Gastrocnemius medialis (tissue), 4 donors: Measurements from ENCODE around the gene RASGRP1. TPM values are rescaled to one million over a fixed set of nuclear protein-coding genes. Genes with fewer than 3 reads are reported as not detected.

Source experiments
- ATAC-seq, 2 donors: fragments of 150-250 bp; one replicate each; pipeline ENCODE4 v1.9.1; 2016
- DNase-seq, 2 donors: peaks; one replicate each; pipeline ENCODE4 v3.0.0-alpha.2; 2019
- H3K27ac ChIP-seq, 4 donors: fragments of 200-600 bp; sonication (generic); 1 replicate in 1 of 4; 2 replicates in 3 of 4; pipeline ENCODE4 v1.5.1; 2016 to 2018; ENCODE audit warnings: mild to moderate bottlenecking in 2 of 4, moderate library complexity in 1 of 4
- H3K27me3 ChIP-seq, 3 donors: fragments of 200-600 bp; sonication (generic) in 2 of 3; 1 replicate in 1 of 3; 2 replicates in 2 of 3; pipeline versions ENCODE4 v1.5.1 to v1.6.0; 2016 to 2019; ENCODE audit warnings: mild to moderate bottlenecking in 1 of 3, moderate library complexity in 1 of 3
- H3K36me3 ChIP-seq, 2 donors: fragments of 200-600 bp; sonication (generic) in 1 of 2; one replicate each; pipeline ENCODE4 v1.5.1; 2017 to 2018
- H3K4me1 ChIP-seq, 2 donors: fragments of 200-600 bp; sonication (generic) in 1 of 2; one replicate each; pipeline ENCODE4 v1.5.1; 2016 to 2017; ENCODE audit warnings: mild to moderate bottlenecking in 2 of 2
- H3K4me3 ChIP-seq, 4 donors: fragments of 200-600 bp; sonication (generic) in 3 of 4; 1 replicate in 1 of 4; 2 replicates in 3 of 4; pipeline ENCODE4 v1.5.1; 2016 to 2019; ENCODE audit warnings: mild to moderate bottlenecking in 2 of 4
- H3K9me3 ChIP-seq, 3 donors: fragments of 200-600 bp; sonication (generic) in 2 of 3; 1 replicate in 1 of 3; 2 replicates in 2 of 3; pipeline ENCODE4 v1.5.1; 2016 to 2019
- CTCF ChIP-seq, 5 experiments: fragments of 450-650 bp in 3 of 5; fragments of 200-600 bp in 2 of 5; sonication (generic) in 2 of 5; IDR thresholded peaks in 4 of 5; conservative IDR thresholded peaks in 1 of 5; 1 replicate in 4 of 5; 2 replicates in 1 of 5; pipeline ENCODE4 v1.5.1; 2016 to 2019; ENCODE audit warnings: antibody characterized with exemption in 5 of 5, mild to moderate bottlenecking in 3 of 5, moderate library complexity in 3 of 5
- POLR2A ChIP-seq, 2 donors: fragments of 450-650 bp; IDR thresholded peaks; one replicate each; pipeline ENCODE4 v1.6.1; 2017; ENCODE audit warnings: antibody characterized with exemption in 2 of 2, mild to moderate bottlenecking in 2 of 2, moderate library complexity in 2 of 2
- in situ Hi-C, 4 donors: fragments of 200-750 bp; cut with MboI; loops; one replicate each; pipeline versions ENCODE4 v1.15.0 to v1.8.0; 2017; ENCODE audit warnings: low sequenced_read_pairs in 4 of 4
- intact Hi-C: fragments of 100-400 bp; cut with DNase I; formaldehyde crosslinking; loops from one replicate; pipeline ENCODE4 v1.15.1; 2023; ENCODE audit warnings: low total_unique reads
- total RNA-seq, 4 donors: library from RNA; depleted of rRNA; stranded (reverse); fragments of >200 nt; gene quantifications; one replicate each; pipeline versions ENCODE4 v1.1.0 to v1.2.3, GENCODE V29; 2016

RASGRP1 gene
- total RNA-seq, 4 donors from 2014 or later = 0.44 to 0.85 TPM; not detected in 2

- DNase-seq (no peak), ATAC-seq (no peak)
- intact Hi-C loops (no loop called here), in situ Hi-C loops (no loop called here)
- Histone ChIP-seq H3K9me3 (no peaks in the 10 kb centered on the region), H3K36me3 (peaks cover 0 to 40% of the 10 kb centered on the region in 2 donors), H3K27me3 (no peaks in the 10 kb centered on the region), H3K4me1 (no peaks in the 10 kb centered on the region), H3K27ac (no peak overlapping the region), H3K4me3 (no peak overlapping the region)
- TF ChIP-seq CTCF (IDR thresholded peaks at IDR 0.05 in 4 of 5, conservative IDR thresholded peaks at IDR 0.05 in 1 of 5) = no peak
- TF ChIP-seq POLR2A (IDR thresholded peaks at IDR 0.05) = no peak
These were observed 82.9 kb downstream of the RASGRP1 start for GRCh38 chr15:38481761-38482160.

GRCh38 chr15:38481113-38481512 lies 83.5 kb downstream of the RASGRP1 start:
- no peaks in the 10 kb centered on the region for H3K27me3 ChIP-seq
- intact Hi-C loops = no loop called here
- no peaks in the 10 kb centered on the region for H3K9me3 ChIP-seq
- H3K27ac ChIP-seq = no peak overlapping the region
- DNase-seq = no peak
- no peaks in the 10 kb centered on the region for H3K4me1 ChIP-seq
- H3K36me3 ChIP-seq = peaks cover 0 to 40% of the 10 kb centered on the region in 2 donors
- H3K4me3 ChIP-seq = no peak overlapping the region
- in situ Hi-C loops = no loop called here
- TF ChIP-seq POLR2A (IDR thresholded peaks at IDR 0.05) = no peak
- no peak for TF ChIP-seq CTCF (IDR thresholded peaks at IDR 0.05 in 4 of 5, conservative IDR thresholded peaks at IDR 0.05 in 1 of 5)
- ATAC-seq = no peak

- no peaks in the 10 kb centered on the region for H3K4me1 ChIP-seq
- DNase-seq = no peak
- no peak for ATAC-seq
- peaks cover 0 to 47% of the 10 kb centered on the region in 2 donors for H3K36me3 ChIP-seq
- TF ChIP-seq POLR2A (IDR thresholded peaks at IDR 0.05) = no peak
- no peak for TF ChIP-seq CTCF (IDR thresholded peaks at IDR 0.05 in 4 of 5, conservative IDR thresholded peaks at IDR 0.05 in 1 of 5)
- intact Hi-C loops = no loop called here
- no peaks in the 10 kb centered on the region for H3K9me3 ChIP-seq
- no peak overlapping the region for H3K27ac ChIP-seq
- in situ Hi-C loops = no loop called here
- no peaks in the 10 kb centered on the region for H3K27me3 ChIP-seq
- H3K4me3 ChIP-seq = no peak overlapping the region
These were observed 84.9 kb downstream of the RASGRP1 start for GRCh38 chr15:38479756-38480155.

- TF ChIP-seq CTCF (IDR thresholded peaks at IDR 0.05 in 4 of 5, conservative IDR thresholded peaks at IDR 0.05 in 1 of 5) (no peak), POLR2A (IDR thresholded peaks at IDR 0.05) (no peak)
These were observed 85.3 kb downstream of the RASGRP1 start for GRCh38 chr15:38479266-38479665.

GRCh38 chr15:38477637-38478036 lies 87.0 kb downstream of the RASGRP1 start:
- Histone ChIP-seq H3K4me3 (no peak overlapping the region), H3K9me3 (no peaks in the 10 kb centered on the region), H3K36me3 (peaks cover 0 to 56% of the 10 kb centered on the region in 2 donors), H3K4me1 (no peaks in the 10 kb centered on the region), H3K27ac (no peak overlapping the region), H3K27me3 (no peaks in the 10 kb centered on the region)
- intact Hi-C loops (no loop called here), in situ Hi-C loops (no loop called here)
- DNase-seq = no peak
- no peak for ATAC-seq
- no peak for TF ChIP-seq POLR2A (IDR thresholded peaks at IDR 0.05)
- TF ChIP-seq CTCF (IDR thresholded peaks at IDR 0.05 in 4 of 5, conservative IDR thresholded peaks at IDR 0.05 in 1 of 5) = no peak

More at GRCh38 chr15:38479266-38479665, 85.3 kb downstream of the RASGRP1 start:
- Histone ChIP-seq H3K4me3 (no peak overlapping the region), H3K27ac (no peak overlapping the region), H3K9me3 (no peaks in the 10 kb centered on the region), H3K36me3 (peaks cover 0 to 52% of the 10 kb centered on the region in 2 donors), H3K27me3 (no peaks in the 10 kb centered on the region), H3K4me1 (no peaks in the 10 kb centered on the region)
- intact Hi-C loops (no loop called here), in situ Hi-C loops (no loop called here)
- DNase-seq (no peak), ATAC-seq (no peak)
